ENCODE results near the gene COL26A1. TPM values are rescaled to one million over a fixed set of nuclear protein-coding genes. Genes with fewer than 3 reads are reported as not detected.
"Not testable (repeated sequence)": the region's sequence is repeated elsewhere in the genome, so short reads cannot be mapped to it uniquely, and the experiment has no call there.

Gene COL26A1
- total RNA-seq, 1 experiment from 2014 or later, result 42.6 TPM

- no peak overlapping the region for H2AFZ ChIP-seq (ENCODE audit: low read length)
- H4K91ac ChIP-seq (ENCODE audit: insufficient read length, low read depth, low read length), result no peak overlapping the region
- peaks cover 2% of the 10 kb centered on the region for H4K20me1 ChIP-seq (ENCODE audit: control insufficient read depth, insufficient read depth, insufficient read length)
- H3K18ac ChIP-seq (ENCODE audit: insufficient read length, low read depth, low read length), result no peak overlapping the region
- Mint-ChIP-seq H3K4me3 (no peak overlapping the region), H3K27ac (peak overlapping the region; percentile 19 to 76 (median 58); a peak in 3 of 7 replicates), H3K4me1 (peaks cover 37 to 44% of the 10 kb centered on the region in 2 experiments), H3K9me3 (no peaks in the 10 kb centered on the region; a peak in 1 of 5 replicates), H3K36me3 (ENCODE audit: insufficient read depth in 1 of 3, low read depth in 3 of 3) (peaks cover 0 to 3% (median 0%) of the 10 kb centered on the region in 3 experiments; a peak in 3 of 7 replicates), H3K27me3 (ENCODE audit: low read depth) (no peaks in the 10 kb centered on the region)
- no peaks in the 10 kb centered on the region; the same call in 1 of the 2 replicates for H3K79me2 ChIP-seq (ENCODE audit: insufficient read depth, low read length)
- H2AK5ac ChIP-seq (ENCODE audit: insufficient read length, low read length), result no peak overlapping the region
- H3K9me3 ChIP-seq (ENCODE audit: control insufficient read depth, low read depth, low read length), result no peaks in the 10 kb centered on the region
- H3K4me2 ChIP-seq (ENCODE audit: insufficient read depth, insufficient read length, low read length), result no peak overlapping the region
- no peak overlapping the region for H4K8ac ChIP-seq (replicated peaks; ENCODE audit: insufficient read length, low read depth, low read length)
- no peak overlapping the region for H2BK15ac ChIP-seq (ENCODE audit: low read depth, low read length)
- no CpG with 5 or more reads among the region's 9 CpGs for WGBS (ENCODE audit: extremely low coverage, insufficient read length, low lambda C conversion rate)
- H2BK120ac ChIP-seq (ENCODE audit: low read depth, low read length, poor library complexity, severe bottlenecking), result no peak overlapping the region
- H3K9ac ChIP-seq (ENCODE audit: extremely low read depth, insufficient read length, low read length), result no peak overlapping the region
- peaks cover 3% of the 10 kb centered on the region; the same call in 1 of the 2 replicates for H3K4me1 ChIP-seq (ENCODE audit: insufficient read depth, low read length)
- no peak overlapping the region for H3K23ac ChIP-seq (ENCODE audit: insufficient read length, low read depth, low read length)
- H3K23me2 ChIP-seq (ENCODE audit: insufficient read length, low read depth, low read length, poor library complexity, severe bottlenecking), result no peaks in the 10 kb centered on the region
- H3K79me1 ChIP-seq (ENCODE audit: insufficient read depth, low read depth, low read length, poor library complexity, severe bottlenecking), result no peaks in the 10 kb centered on the region
- H3K14ac ChIP-seq (ENCODE audit: insufficient read depth, low read length), result no peak overlapping the region; the same call in 1 of the 2 replicates
- H2BK20ac ChIP-seq (ENCODE audit: low read depth, low read length, poor library complexity, severe bottlenecking), result no peak overlapping the region
- H3K4ac ChIP-seq (ENCODE audit: low read depth, low read length), result no peak overlapping the region
- no peaks in the 10 kb centered on the region for H3K27me3 ChIP-seq (ENCODE audit: insufficient read depth, low read length)
- H2BK12ac ChIP-seq (ENCODE audit: insufficient read length, low read depth, low read length), result no peak overlapping the region
- no peak overlapping the region for H3T11ph ChIP-seq (ENCODE audit: low read length)
- no peak for DNase-seq
- TF ChIP-seq CTCF (conservative IDR thresholded peaks at IDR 0.05), result no peak
- no peak overlapping the region for H4K5ac ChIP-seq (ENCODE audit: insufficient read length, low read depth, low read length)
- no peak overlapping the region for H3K27ac ChIP-seq (ENCODE audit: insufficient read length, low read depth, low read length)
- H3K56ac ChIP-seq (ENCODE audit: insufficient read length, low read depth, low read length), result no peak overlapping the region
- no peak overlapping the region for H2BK5ac ChIP-seq (ENCODE audit: insufficient read length, low read length)
Measured at GRCh38 chr7:101502466-101503098, 139.9 kb downstream of the COL26A1 start.

- not testable (repeated sequence) for H3K27me3 Mint-ChIP-seq (ENCODE audit: low read depth); H3T11ph ChIP-seq (ENCODE audit: low read length); H2BK20ac ChIP-seq (ENCODE audit: low read depth, low read length, poor library complexity, severe bottlenecking); H3K4ac ChIP-seq (ENCODE audit: low read depth, low read length); H2BK15ac ChIP-seq (ENCODE audit: low read depth, low read length); H3K27me3 ChIP-seq (ENCODE audit: insufficient read depth, low read length); H3K56ac ChIP-seq (ENCODE audit: insufficient read length, low read depth, low read length); H3K9me3 Mint-ChIP-seq; H2BK120ac ChIP-seq (ENCODE audit: low read depth, low read length, poor library complexity, severe bottlenecking); DNase-seq; H2BK5ac ChIP-seq (ENCODE audit: insufficient read length, low read length); H2AK5ac ChIP-seq (ENCODE audit: insufficient read length, low read length); H3K79me1 ChIP-seq (ENCODE audit: insufficient read depth, low read depth, low read length, poor library complexity, severe bottlenecking); H3K23me2 ChIP-seq (ENCODE audit: insufficient read length, low read depth, low read length, poor library complexity, severe bottlenecking); H2BK12ac ChIP-seq (ENCODE audit: insufficient read length, low read depth, low read length); H3K4me2 ChIP-seq (ENCODE audit: insufficient read depth, insufficient read length, low read length); H3K18ac ChIP-seq (ENCODE audit: insufficient read length, low read depth, low read length); H4K5ac ChIP-seq (ENCODE audit: insufficient read length, low read depth, low read length); H3K14ac ChIP-seq (ENCODE audit: insufficient read depth, low read length); H3K9me3 ChIP-seq (ENCODE audit: control insufficient read depth, low read depth, low read length); H3K9ac ChIP-seq (ENCODE audit: extremely low read depth, insufficient read length, low read length); H4K20me1 ChIP-seq (ENCODE audit: control insufficient read depth, insufficient read depth, insufficient read length); H2AFZ ChIP-seq (ENCODE audit: low read length); H3K27ac ChIP-seq (ENCODE audit: insufficient read length, low read depth, low read length); H3K79me2 ChIP-seq (ENCODE audit: insufficient read depth, low read length); H3K36me3 Mint-ChIP-seq (ENCODE audit: insufficient read depth in 1 of 3, low read depth in 3 of 3); H3K4me3 Mint-ChIP-seq; H3K27ac Mint-ChIP-seq; H3K23ac ChIP-seq (ENCODE audit: insufficient read length, low read depth, low read length); H4K91ac ChIP-seq (ENCODE audit: insufficient read length, low read depth, low read length); H3K4me1 ChIP-seq (ENCODE audit: insufficient read depth, low read length)
- peaks cover 32 to 39% of the 10 kb centered on the region in 2 experiments for H3K4me1 Mint-ChIP-seq
- no CpG with 5 or more reads among the region's 7 CpGs for WGBS (ENCODE audit: extremely low coverage, insufficient read length, low lambda C conversion rate)
- H4K8ac ChIP-seq (replicated peaks; ENCODE audit: insufficient read length, low read depth, low read length), result peak overlapping the region; percentile 85
Measured at GRCh38 chr7:101505510-101505909, 142.8 kb downstream of the COL26A1 start.
